Upper lobe of left lung (tissue), 4 donors: Measurements from ENCODE around the gene MAN2A1.

Source experiments
- EP300 ChIP-seq, 4 donors: sonication (generic); formaldehyde crosslinking; IDR thresholded peaks; one replicate each; pipeline ENCODE4 v1.5.1; 2017; ENCODE audit warnings: antibody characterized with exemption in 4 of 4, control low read depth in 2 of 4
- TF ChIP-seq, protein P1 (sequence below), 6 experiments: fragments of 450-650 bp in 4 of 6; fragments of 200-600 bp in 2 of 6; sonication (generic) in 2 of 6; IDR thresholded peaks; one replicate each; pipeline ENCODE4 v1.5.1; 2016 to 2019; ENCODE audit warnings: antibody characterized with exemption in 6 of 6

DNA sequence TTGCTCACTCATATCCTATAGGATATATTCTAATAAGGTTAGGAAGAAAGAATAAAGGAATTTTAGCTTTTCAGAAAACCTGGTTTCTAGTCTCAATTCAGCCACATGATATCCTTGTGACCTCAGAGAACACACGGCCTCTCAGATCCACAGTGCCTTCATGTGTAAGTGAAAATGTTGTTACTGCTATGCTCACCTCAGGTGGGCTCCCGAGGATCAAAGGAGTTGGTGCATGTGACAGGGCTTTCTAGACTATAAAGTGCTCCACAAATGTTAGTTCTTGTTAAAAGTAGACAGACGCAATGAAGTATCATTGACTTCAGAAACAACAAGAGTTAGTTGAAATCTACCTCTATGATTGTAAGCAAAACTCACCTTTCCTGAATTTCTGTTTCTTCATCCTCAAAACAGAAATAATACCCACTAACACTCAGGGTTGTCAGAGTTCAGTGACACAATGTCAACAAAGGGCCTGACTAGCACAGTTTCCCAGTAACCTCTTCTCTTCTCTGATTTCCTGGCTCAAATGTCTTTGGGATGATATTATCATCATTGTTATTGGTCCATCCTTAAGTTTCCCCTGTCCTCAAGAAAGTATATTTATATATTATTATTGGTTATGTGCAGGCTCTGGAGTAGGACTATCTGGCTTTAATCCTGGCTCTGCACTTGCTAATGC, 36.0 kb upstream of the MAN2A1 start:
- TF ChIP-seq, protein P1, sequence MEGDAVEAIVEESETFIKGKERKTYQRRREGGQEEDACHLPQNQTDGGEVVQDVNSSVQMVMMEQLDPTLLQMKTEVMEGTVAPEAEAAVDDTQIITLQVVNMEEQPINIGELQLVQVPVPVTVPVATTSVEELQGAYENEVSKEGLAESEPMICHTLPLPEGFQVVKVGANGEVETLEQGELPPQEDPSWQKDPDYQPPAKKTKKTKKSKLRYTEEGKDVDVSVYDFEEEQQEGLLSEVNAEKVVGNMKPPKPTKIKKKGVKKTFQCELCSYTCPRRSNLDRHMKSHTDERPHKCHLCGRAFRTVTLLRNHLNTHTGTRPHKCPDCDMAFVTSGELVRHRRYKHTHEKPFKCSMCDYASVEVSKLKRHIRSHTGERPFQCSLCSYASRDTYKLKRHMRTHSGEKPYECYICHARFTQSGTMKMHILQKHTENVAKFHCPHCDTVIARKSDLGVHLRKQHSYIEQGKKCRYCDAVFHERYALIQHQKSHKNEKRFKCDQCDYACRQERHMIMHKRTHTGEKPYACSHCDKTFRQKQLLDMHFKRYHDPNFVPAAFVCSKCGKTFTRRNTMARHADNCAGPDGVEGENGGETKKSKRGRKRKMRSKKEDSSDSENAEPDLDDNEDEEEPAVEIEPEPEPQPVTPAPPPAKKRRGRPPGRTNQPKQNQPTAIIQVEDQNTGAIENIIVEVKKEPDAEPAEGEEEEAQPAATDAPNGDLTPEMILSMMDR (IDR thresholded peaks at IDR 0.05): no peak
- TF ChIP-seq EP300 (IDR thresholded peaks at IDR 0.05): no peak
